ENCODE data around the gene ARMCX6. TPM values are rescaled to one million over a fixed set of nuclear protein-coding genes. Genes with fewer than 3 reads are reported as not detected.
"Not testable (repeated sequence)": the region's sequence is repeated elsewhere in the genome, so short reads cannot be mapped to it uniquely, and the experiment has no call there.

ARMCX6 gene
- total RNA-seq, 6 experiments from 2014 or later: 4.1 to 22.0 (median 9.5) TPM

GRCh38 chrX:101656817-101657216 is 39.0 kb upstream of the ARMCX6 start:
- Histone ChIP-seq H3K36me3 (no peaks in the 10 kb centered on the region), H3K27ac (no peak overlapping the region), H3K4me3 (no peak overlapping the region), H3K4me1 (no peaks in the 10 kb centered on the region), H3K27me3 (no peaks in the 10 kb centered on the region), H3K9me3 (no peaks in the 10 kb centered on the region)
- ATAC-seq (no peak), DNase-seq (no peak)
- intact Hi-C loops (cut with DNase I): no loop called here
- WGBS (ENCODE audit: insufficient coverage, low coverage, low lambda C conversion rate, missing lambda C conversion rate): no CpG with 5 or more reads among the region's 13 CpGs
- no peak for TF ChIP-seq POLR2A (IDR thresholded peaks at IDR 0.05)
- TF ChIP-seq, protein P1, sequence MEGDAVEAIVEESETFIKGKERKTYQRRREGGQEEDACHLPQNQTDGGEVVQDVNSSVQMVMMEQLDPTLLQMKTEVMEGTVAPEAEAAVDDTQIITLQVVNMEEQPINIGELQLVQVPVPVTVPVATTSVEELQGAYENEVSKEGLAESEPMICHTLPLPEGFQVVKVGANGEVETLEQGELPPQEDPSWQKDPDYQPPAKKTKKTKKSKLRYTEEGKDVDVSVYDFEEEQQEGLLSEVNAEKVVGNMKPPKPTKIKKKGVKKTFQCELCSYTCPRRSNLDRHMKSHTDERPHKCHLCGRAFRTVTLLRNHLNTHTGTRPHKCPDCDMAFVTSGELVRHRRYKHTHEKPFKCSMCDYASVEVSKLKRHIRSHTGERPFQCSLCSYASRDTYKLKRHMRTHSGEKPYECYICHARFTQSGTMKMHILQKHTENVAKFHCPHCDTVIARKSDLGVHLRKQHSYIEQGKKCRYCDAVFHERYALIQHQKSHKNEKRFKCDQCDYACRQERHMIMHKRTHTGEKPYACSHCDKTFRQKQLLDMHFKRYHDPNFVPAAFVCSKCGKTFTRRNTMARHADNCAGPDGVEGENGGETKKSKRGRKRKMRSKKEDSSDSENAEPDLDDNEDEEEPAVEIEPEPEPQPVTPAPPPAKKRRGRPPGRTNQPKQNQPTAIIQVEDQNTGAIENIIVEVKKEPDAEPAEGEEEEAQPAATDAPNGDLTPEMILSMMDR (IDR thresholded peaks at IDR 0.05): no peak

DNA sequence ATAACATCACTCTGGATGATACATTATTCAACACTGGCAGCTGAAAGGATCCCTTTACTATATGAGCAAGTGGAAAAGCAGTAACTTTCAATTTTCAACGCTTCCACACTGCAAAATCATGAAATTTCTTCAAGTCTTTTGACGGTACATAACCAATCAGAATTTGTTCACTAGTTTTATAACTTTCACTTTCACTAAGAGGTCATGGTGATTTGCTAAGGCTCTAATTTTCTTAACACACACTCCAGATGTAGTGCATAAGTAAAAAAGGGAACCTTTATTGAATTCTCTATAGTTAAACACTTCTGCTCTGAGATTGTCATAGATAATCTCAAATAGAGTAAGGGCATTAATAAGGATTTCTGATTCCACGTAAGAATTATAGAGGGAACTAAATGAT is 37.7 kb upstream of the ARMCX6 start:
- WGBS (ENCODE audit: insufficient coverage, low coverage, low lambda C conversion rate, missing lambda C conversion rate): 36% methylated on average over 3 of the region's 3 CpGs
- Histone ChIP-seq H3K36me3 (no peaks in the 10 kb centered on the region), H3K4me3 (no peak overlapping the region), H3K27ac (no peak overlapping the region), H3K4me1 (no peaks in the 10 kb centered on the region), H3K9me3 (no peaks in the 10 kb centered on the region), H3K27me3 (no peaks in the 10 kb centered on the region)
- no peak for TF ChIP-seq POLR2A (IDR thresholded peaks at IDR 0.05)
- TF ChIP-seq, protein P1 (IDR thresholded peaks at IDR 0.05): no peak
- ATAC-seq (no peak), DNase-seq (no peak)
- intact Hi-C loops (cut with DNase I): no loop called here

DNA sequence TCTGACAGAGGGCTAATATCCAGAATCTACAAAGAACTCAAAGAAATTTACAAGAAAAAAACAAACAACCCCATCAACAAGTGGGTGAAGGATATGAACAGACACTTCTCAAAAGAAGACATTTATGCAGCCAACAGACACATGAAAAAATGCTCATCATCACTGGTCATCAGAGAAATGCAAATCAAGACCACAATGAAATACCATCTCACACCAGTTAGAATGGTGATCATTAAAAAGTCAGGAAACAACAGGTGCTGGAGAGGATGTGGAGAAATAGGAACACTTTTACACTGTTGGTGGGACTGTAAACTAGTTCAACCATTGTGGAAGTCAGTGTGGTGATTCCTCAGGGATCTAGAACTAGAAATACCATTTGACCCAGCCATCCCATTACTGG is 29.9 kb upstream of the ARMCX6 start:
- H3K36me3 ChIP-seq; intact Hi-C loops (cut with DNase I); H3K27me3 ChIP-seq; H3K27ac ChIP-seq; ATAC-seq; H3K4me1 ChIP-seq; H3K4me3 ChIP-seq; H3K9me3 ChIP-seq; DNase-seq: not testable (repeated sequence)

DNA sequence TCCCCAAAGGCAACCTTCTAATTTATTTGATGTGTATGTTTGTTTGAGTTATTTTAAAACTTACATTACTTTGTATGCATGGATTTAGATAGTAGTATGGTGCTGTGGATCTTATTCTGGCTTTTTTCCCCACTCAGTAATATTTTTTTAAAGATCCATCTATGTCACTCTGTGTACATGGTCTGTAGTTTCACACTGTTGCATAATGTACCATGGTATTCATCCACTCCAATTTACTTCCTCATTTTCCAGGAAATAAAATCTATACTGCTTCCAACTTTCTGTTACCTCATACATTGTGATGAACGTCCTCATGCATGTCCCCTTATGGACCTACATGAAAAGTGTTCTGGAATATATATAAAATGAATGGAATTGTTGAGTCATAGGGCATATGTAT is 24.3 kb upstream of the ARMCX6 start:
- DNase-seq (no peak), ATAC-seq (no peak)
- TF ChIP-seq, protein P1 (IDR thresholded peaks at IDR 0.05): no peak
- TF ChIP-seq POLR2A (IDR thresholded peaks at IDR 0.05): no peak
- no peak overlapping the region for H3K27ac ChIP-seq
- no peaks in the 10 kb centered on the region for H3K27me3 ChIP-seq
- WGBS (ENCODE audit: insufficient coverage, low coverage, low lambda C conversion rate, missing lambda C conversion rate): 21% methylated on average over 1 of the region's 1 CpG
- intact Hi-C loops (cut with DNase I): no loop called here
- no peaks in the 10 kb centered on the region for H3K9me3 ChIP-seq
- H3K4me3 ChIP-seq: no peak overlapping the region
- H3K4me1 ChIP-seq: no peaks in the 10 kb centered on the region
- H3K36me3 ChIP-seq: no peaks in the 10 kb centered on the region

GRCh38 chrX:101639583-101639982 is 21.8 kb upstream of the ARMCX6 start:
- no peaks in the 10 kb centered on the region for H3K36me3 ChIP-seq
- no peak overlapping the region for H3K27ac ChIP-seq
- no peaks in the 10 kb centered on the region for H3K4me1 ChIP-seq
- ATAC-seq: peak in 1 of 4 donors; percentile 16
- no peak for TF ChIP-seq POLR2A (IDR thresholded peaks at IDR 0.05)
- TF ChIP-seq, protein P1 (IDR thresholded peaks at IDR 0.05): no peak
- H3K27me3 ChIP-seq: no peaks in the 10 kb centered on the region
- no peak for DNase-seq
- intact Hi-C loops (cut with DNase I): no loop called here
- H3K9me3 ChIP-seq: no peaks in the 10 kb centered on the region
- no peak overlapping the region for H3K4me3 ChIP-seq

Measured in right lobe of liver (tissue), 6 donors.